ENCODE measurements around the gene MYRFL. TPM values are rescaled to one million over a fixed set of nuclear protein-coding genes. Genes with fewer than 3 reads are reported as not detected.

MYRFL gene
- total and polyA plus RNA-seq, 5 donors from 2014 or later, result not detected

DNA sequence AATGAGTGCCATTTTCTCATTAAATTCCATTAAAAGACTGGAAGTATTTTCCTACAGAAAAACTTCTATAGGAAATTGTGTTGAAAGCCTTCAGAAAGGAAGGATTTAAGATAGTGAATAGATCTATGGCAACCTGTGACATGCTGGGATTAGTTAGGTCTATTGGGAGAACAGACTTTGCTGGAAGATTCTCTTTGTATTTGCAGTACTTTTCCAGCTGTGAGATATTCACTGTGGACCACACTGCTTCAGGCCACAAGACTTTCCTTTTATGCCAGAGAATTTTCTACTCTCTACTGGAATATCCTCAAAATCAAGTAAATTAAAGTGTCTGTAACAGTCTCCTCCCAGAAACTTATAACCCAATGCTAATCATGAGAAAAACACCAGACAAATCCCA is 136.2 kb downstream of the MYRFL start:
- no peak for DNase-seq
- Mint-ChIP-seq H3K36me3 (no peaks in the 10 kb centered on the region), H3K27me3 (peaks cover 4% of the 10 kb centered on the region), H3K4me1 (no peaks in the 10 kb centered on the region), H3K9me3 (peaks cover 0 to 4% (median 0%) of the 10 kb centered on the region in 7 donors), H3K27ac (no peak overlapping the region), H3K4me3 (no peak overlapping the region)
- no peaks in the 10 kb centered on the region for H3K36me3 ChIP-seq (ENCODE audit: control insufficient read depth, insufficient read depth, low read length)
- no peaks in the 10 kb centered on the region for H3K9me3 ChIP-seq (ENCODE audit: control insufficient read depth in 2 of 2, low read length in 2 of 2)
- H3K4me1 ChIP-seq (ENCODE audit: control insufficient read depth, insufficient read depth, low read length, poor library complexity, severe bottlenecking), result no peaks in the 10 kb centered on the region
- no peak for ATAC-seq (ENCODE audit: low read depth in 2 of 2)
- H3K27ac ChIP-seq (ENCODE audit: insufficient read depth, low read length, poor library complexity, severe bottlenecking), result no peak overlapping the region
- no peaks in the 10 kb centered on the region for H3K27me3 ChIP-seq (ENCODE audit: control insufficient read depth, insufficient read depth, low read length)
- H3K4me3 ChIP-seq (ENCODE audit: low read depth, low read length), result no peak overlapping the region

- H3K4me1 ChIP-seq (ENCODE audit: control insufficient read depth, insufficient read depth, low read length, poor library complexity, severe bottlenecking), result no peaks in the 10 kb centered on the region
- no peak overlapping the region for H3K27ac ChIP-seq (ENCODE audit: insufficient read depth, low read length, poor library complexity, severe bottlenecking)
- no peaks in the 10 kb centered on the region for H3K27me3 ChIP-seq (ENCODE audit: control insufficient read depth, insufficient read depth, low read length)
- H3K36me3 ChIP-seq (ENCODE audit: control insufficient read depth, insufficient read depth, low read length), result no peaks in the 10 kb centered on the region
- ATAC-seq (ENCODE audit: low read depth in 2 of 2) (no peak), DNase-seq (no peak)
- H3K4me1 Mint-ChIP-seq, result no peaks in the 10 kb centered on the region
- no peaks in the 10 kb centered on the region for H3K36me3 Mint-ChIP-seq
- H3K4me3 Mint-ChIP-seq, result no peak overlapping the region
- no peak overlapping the region for H3K4me3 ChIP-seq (ENCODE audit: low read depth, low read length)
- no peak overlapping the region for H3K27ac Mint-ChIP-seq
- H3K9me3 ChIP-seq (ENCODE audit: control insufficient read depth in 2 of 2, low read length in 2 of 2), result no peaks in the 10 kb centered on the region
- peaks cover 0 to 2% (median 0%) of the 10 kb centered on the region in 7 donors for H3K9me3 Mint-ChIP-seq
- H3K27me3 Mint-ChIP-seq, result no peaks in the 10 kb centered on the region
Observed at GRCh38 chr12:69966409-69966808, 141.4 kb downstream of the MYRFL start.

DNA sequence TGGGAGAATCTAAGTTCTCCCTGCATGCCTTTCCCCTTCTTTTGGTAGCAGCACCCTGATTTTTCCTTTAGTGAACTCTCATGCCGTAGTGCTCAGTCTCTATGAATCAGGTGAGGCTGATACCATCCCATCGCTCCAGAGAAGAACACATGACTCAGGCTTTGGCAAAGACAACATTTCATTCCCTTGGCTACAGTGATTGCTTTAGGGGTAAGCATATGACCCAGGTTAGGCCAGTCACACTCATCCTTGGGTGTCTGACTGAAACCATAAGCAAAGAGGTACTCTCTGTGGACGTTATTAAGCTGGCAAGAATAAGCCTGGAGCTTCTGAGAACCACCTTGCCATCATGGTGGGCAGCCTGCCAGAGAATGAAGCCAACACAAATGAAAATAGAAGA is 141.8 kb downstream of the MYRFL start:
- Mint-ChIP-seq H3K9me3 (peaks cover 0 to 2% (median 0%) of the 10 kb centered on the region in 7 donors), H3K4me1 (no peaks in the 10 kb centered on the region), H3K4me3 (no peak overlapping the region), H3K36me3 (no peaks in the 10 kb centered on the region), H3K27ac (no peak overlapping the region), H3K27me3 (no peaks in the 10 kb centered on the region)
- H3K4me1 ChIP-seq (ENCODE audit: control insufficient read depth, insufficient read depth, low read length, poor library complexity, severe bottlenecking), result no peaks in the 10 kb centered on the region
- no peaks in the 10 kb centered on the region for H3K36me3 ChIP-seq (ENCODE audit: control insufficient read depth, insufficient read depth, low read length)
- H3K9me3 ChIP-seq (ENCODE audit: control insufficient read depth in 2 of 2, low read length in 2 of 2), result no peaks in the 10 kb centered on the region
- H3K4me3 ChIP-seq (ENCODE audit: low read depth, low read length), result no peak overlapping the region
- DNase-seq (no peak), ATAC-seq (ENCODE audit: low read depth in 2 of 2) (no peak)
- no peak overlapping the region for H3K27ac ChIP-seq (ENCODE audit: insufficient read depth, low read length, poor library complexity, severe bottlenecking)
- no peaks in the 10 kb centered on the region for H3K27me3 ChIP-seq (ENCODE audit: control insufficient read depth, insufficient read depth, low read length)

DNA sequence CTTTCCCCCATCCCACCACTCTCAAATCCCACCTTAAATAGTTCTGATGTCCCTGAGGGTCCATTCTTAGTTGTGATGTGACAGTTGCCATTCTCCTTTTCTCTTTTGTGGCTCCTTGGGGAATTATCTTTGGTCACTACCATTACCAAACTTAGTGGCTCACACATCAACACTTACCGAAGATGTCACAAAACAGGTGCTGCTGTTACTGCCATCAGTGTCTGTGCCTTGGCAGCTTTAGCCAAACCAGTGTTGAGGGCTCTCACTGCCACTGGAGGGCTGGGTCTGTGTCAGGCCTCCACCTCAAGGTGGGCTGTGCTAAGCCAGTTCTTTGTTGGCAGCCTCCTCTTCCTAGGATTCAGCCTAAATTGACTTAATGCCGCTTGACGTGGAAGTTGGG is 144.0 kb downstream of the MYRFL start:
- no peaks in the 10 kb centered on the region for H3K4me1 Mint-ChIP-seq
- H3K27ac Mint-ChIP-seq, result no peak overlapping the region
- H3K4me3 Mint-ChIP-seq, result no peak overlapping the region
- H3K27me3 Mint-ChIP-seq, result no peaks in the 10 kb centered on the region
- Histone ChIP-seq H3K27me3 (ENCODE audit: control insufficient read depth, insufficient read depth, low read length) (no peaks in the 10 kb centered on the region), H3K36me3 (ENCODE audit: control insufficient read depth, insufficient read depth, low read length) (no peaks in the 10 kb centered on the region), H3K4me3 (ENCODE audit: low read depth, low read length) (no peak overlapping the region), H3K9me3 (ENCODE audit: control insufficient read depth in 2 of 2, low read length in 2 of 2) (no peaks in the 10 kb centered on the region), H3K27ac (ENCODE audit: insufficient read depth, low read length, poor library complexity, severe bottlenecking) (no peak overlapping the region), H3K4me1 (ENCODE audit: control insufficient read depth, insufficient read depth, low read length, poor library complexity, severe bottlenecking) (no peaks in the 10 kb centered on the region)
- peaks cover 0 to 2% (median 0%) of the 10 kb centered on the region in 7 donors for H3K9me3 Mint-ChIP-seq
- ATAC-seq (ENCODE audit: low read depth in 2 of 2) (no peak), DNase-seq (no peak)
- no peaks in the 10 kb centered on the region for H3K36me3 Mint-ChIP-seq

- Histone ChIP-seq H3K36me3 (ENCODE audit: control insufficient read depth, insufficient read depth, low read length) (no peaks in the 10 kb centered on the region), H3K27ac (ENCODE audit: insufficient read depth, low read length, poor library complexity, severe bottlenecking) (no peak overlapping the region), H3K27me3 (ENCODE audit: control insufficient read depth, insufficient read depth, low read length) (no peaks in the 10 kb centered on the region), H3K9me3 (ENCODE audit: control insufficient read depth in 2 of 2, low read length in 2 of 2) (no peaks in the 10 kb centered on the region), H3K4me3 (ENCODE audit: low read depth, low read length) (no peak overlapping the region), H3K4me1 (ENCODE audit: control insufficient read depth, insufficient read depth, low read length, poor library complexity, severe bottlenecking) (no peaks in the 10 kb centered on the region)
- no peak for ATAC-seq (ENCODE audit: low read depth in 2 of 2)
- Mint-ChIP-seq H3K27ac (no peak overlapping the region), H3K4me1 (no peaks in the 10 kb centered on the region), H3K9me3 (no peaks in the 10 kb centered on the region), H3K36me3 (no peaks in the 10 kb centered on the region), H3K27me3 (no peaks in the 10 kb centered on the region), H3K4me3 (no peak overlapping the region)
- DNase-seq, result no peak
Observed at GRCh38 chr12:69972136-69972535, 147.1 kb downstream of the MYRFL start.

- Mint-ChIP-seq H3K27ac (no peak overlapping the region), H3K4me3 (no peak overlapping the region), H3K36me3 (no peaks in the 10 kb centered on the region), H3K27me3 (no peaks in the 10 kb centered on the region), H3K9me3 (peaks cover 0 to 2% (median 0%) of the 10 kb centered on the region in 7 donors), H3K4me1 (no peaks in the 10 kb centered on the region)
- no peak overlapping the region for H3K27ac ChIP-seq (ENCODE audit: insufficient read depth, low read length, poor library complexity, severe bottlenecking)
- DNase-seq, result no peak
- no peak overlapping the region for H3K4me3 ChIP-seq (ENCODE audit: low read depth, low read length)
- H3K4me1 ChIP-seq (ENCODE audit: control insufficient read depth, insufficient read depth, low read length, poor library complexity, severe bottlenecking), result no peaks in the 10 kb centered on the region
- ATAC-seq (ENCODE audit: low read depth in 2 of 2), result no peak
- no peaks in the 10 kb centered on the region for H3K36me3 ChIP-seq (ENCODE audit: control insufficient read depth, insufficient read depth, low read length)
- no peaks in the 10 kb centered on the region for H3K9me3 ChIP-seq (ENCODE audit: control insufficient read depth in 2 of 2, low read length in 2 of 2)
- peaks cover 3% of the 10 kb centered on the region for H3K27me3 ChIP-seq (ENCODE audit: control insufficient read depth, insufficient read depth, low read length)
Observed at GRCh38 chr12:69978020-69978419, 153.0 kb downstream of the MYRFL start.

DNA sequence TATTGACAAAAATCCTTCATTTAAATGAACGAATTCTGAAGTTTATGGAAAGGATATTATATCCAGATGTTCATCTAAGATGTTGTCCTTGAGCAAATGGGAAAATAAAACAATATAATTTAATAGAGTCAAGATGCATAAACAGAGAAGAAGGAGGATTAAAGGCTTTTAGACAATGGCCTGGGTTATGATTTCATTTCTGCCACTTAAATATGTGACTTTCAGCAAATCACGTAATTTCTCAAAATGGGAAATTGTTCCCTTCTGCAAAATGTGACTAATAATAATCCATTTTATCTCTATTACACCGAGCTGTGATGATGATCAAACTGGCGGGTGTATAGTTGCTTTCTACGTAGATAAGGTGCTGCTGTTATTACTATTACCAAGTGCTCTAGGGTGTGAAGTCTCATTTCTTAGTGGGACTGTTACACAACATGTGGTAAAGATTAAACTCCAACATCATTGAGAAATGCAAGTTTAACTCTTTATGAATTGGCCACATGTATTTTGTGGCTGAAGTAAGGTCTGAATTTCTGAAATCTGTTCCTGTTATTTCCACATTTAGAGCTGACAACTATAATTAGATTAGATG is 157.0 kb downstream of the MYRFL start:
- no peak overlapping the region for H3K4me3 ChIP-seq (ENCODE audit: low read depth, low read length)
- no peak for DNase-seq
- H3K36me3 Mint-ChIP-seq, result no peaks in the 10 kb centered on the region
- no peaks in the 10 kb centered on the region for H3K4me1 ChIP-seq (ENCODE audit: control insufficient read depth, insufficient read depth, low read length, poor library complexity, severe bottlenecking)
- H3K4me1 Mint-ChIP-seq, result no peaks in the 10 kb centered on the region
- H3K9me3 Mint-ChIP-seq, result peaks cover 0 to 4% (median 0%) of the 10 kb centered on the region in 7 donors
- no peak overlapping the region for H3K27ac Mint-ChIP-seq
- no peaks in the 10 kb centered on the region for H3K27me3 Mint-ChIP-seq
- no peaks in the 10 kb centered on the region for H3K36me3 ChIP-seq (ENCODE audit: control insufficient read depth, insufficient read depth, low read length)
- H3K27me3 ChIP-seq (ENCODE audit: control insufficient read depth, insufficient read depth, low read length), result peaks cover 3% of the 10 kb centered on the region
- H3K27ac ChIP-seq (ENCODE audit: insufficient read depth, low read length, poor library complexity, severe bottlenecking), result no peak overlapping the region
- no peak overlapping the region for H3K4me3 Mint-ChIP-seq
- no peaks in the 10 kb centered on the region for H3K9me3 ChIP-seq (ENCODE audit: control insufficient read depth in 2 of 2, low read length in 2 of 2)
- no peak for ATAC-seq (ENCODE audit: low read depth in 2 of 2)

DNA sequence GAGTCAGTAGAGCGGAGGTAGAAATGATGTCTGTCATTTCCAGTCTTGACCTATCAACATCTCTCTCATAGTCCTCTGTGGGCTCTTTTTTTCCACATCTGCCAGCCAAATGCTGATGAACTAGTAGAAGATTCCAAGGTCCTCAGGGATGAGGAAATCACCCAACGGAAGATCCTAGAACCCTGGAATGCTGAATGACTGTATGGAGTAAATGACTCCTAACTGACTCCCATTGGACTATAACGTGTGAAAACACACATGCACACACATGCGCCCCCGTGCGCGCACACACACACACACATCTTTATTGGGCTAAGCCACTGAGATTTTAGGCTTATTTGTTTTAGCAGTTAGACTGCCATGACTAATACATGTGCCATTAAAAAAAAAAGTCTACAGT is 159.2 kb downstream of the MYRFL start:
- Histone ChIP-seq H3K36me3 (ENCODE audit: control insufficient read depth, insufficient read depth, low read length) (no peaks in the 10 kb centered on the region), H3K9me3 (ENCODE audit: control insufficient read depth in 2 of 2, low read length in 2 of 2) (no peaks in the 10 kb centered on the region), H3K4me3 (ENCODE audit: low read depth, low read length) (no peak overlapping the region), H3K27me3 (ENCODE audit: control insufficient read depth, insufficient read depth, low read length) (no peaks in the 10 kb centered on the region), H3K4me1 (ENCODE audit: control insufficient read depth, insufficient read depth, low read length, poor library complexity, severe bottlenecking) (no peaks in the 10 kb centered on the region), H3K27ac (ENCODE audit: insufficient read depth, low read length, poor library complexity, severe bottlenecking) (no peak overlapping the region)
- Mint-ChIP-seq H3K27me3 (no peaks in the 10 kb centered on the region), H3K4me1 (no peaks in the 10 kb centered on the region), H3K36me3 (no peaks in the 10 kb centered on the region), H3K27ac (no peak overlapping the region), H3K4me3 (no peak overlapping the region), H3K9me3 (peaks cover 0 to 4% (median 0%) of the 10 kb centered on the region in 7 donors)
- DNase-seq (no peak), ATAC-seq (ENCODE audit: low read depth in 2 of 2) (no peak)
